H9 (cell line): ENCODE data around the gene CTU1. TPM values are rescaled to one million over a fixed set of nuclear protein-coding genes. Genes with fewer than 3 reads are reported as not detected.

Source experiments
- DNase-seq: peaks from one replicate; pipeline ENCODE4 v3.0.0-alpha.2; 2017
- H2AFZ ChIP-seq: one replicate; pipeline ENCODE4 v1.6.1; 2013; ENCODE audit warnings: mild to moderate bottlenecking, low read length, control low read depth, moderate library complexity
- H2AK5ac ChIP-seq: 2 replicates; pipeline ENCODE4 v1.6.1; 2013; ENCODE audit warnings: low read length, control low read depth, mixed read lengths; ENCODE audit not compliant: insufficient read length
- H2BK120ac ChIP-seq: one replicate; pipeline ENCODE4 v1.6.1; 2013; ENCODE audit warnings: low read depth, mild to moderate bottlenecking, low read length, control low read depth, inconsistent platforms; ENCODE audit not compliant: poor library complexity, severe bottlenecking
- H2BK12ac ChIP-seq: 2 replicates; pipeline ENCODE4 v1.6.1; 2013; ENCODE audit warnings: low read length, control low read depth, mixed read lengths, low read depth; ENCODE audit not compliant: insufficient read length
- H2BK15ac ChIP-seq: 2 replicates; pipeline ENCODE4 v1.6.1; 2013; ENCODE audit warnings: low read depth, low read length, control low read depth
- H2BK20ac ChIP-seq: one replicate; pipeline ENCODE4 v1.6.1; 2013; ENCODE audit warnings: low read depth, mild to moderate bottlenecking, low read length, control low read depth, inconsistent platforms; ENCODE audit not compliant: poor library complexity, severe bottlenecking
- H2BK5ac ChIP-seq: 2 replicates; pipeline ENCODE4 v1.6.1; 2013; ENCODE audit warnings: low read length, control low read depth, mixed read lengths; ENCODE audit not compliant: insufficient read length
- H3K14ac ChIP-seq: 2 replicates; pipeline ENCODE4 v1.6.1; 2013; ENCODE audit warnings: low read length, control low read depth; ENCODE audit not compliant: insufficient read depth
- H3K18ac ChIP-seq: 2 replicates; pipeline ENCODE4 v1.6.1; 2013; ENCODE audit warnings: low read depth, mild to moderate bottlenecking, mixed read lengths, low read length, control low read depth; ENCODE audit not compliant: insufficient read length
- H3K23ac ChIP-seq: 2 replicates; pipeline ENCODE4 v1.6.1; 2013; ENCODE audit warnings: low read length, control low read depth, mixed read lengths, low read depth; ENCODE audit not compliant: insufficient read length
- H3K23me2 ChIP-seq: 2 replicates; pipeline ENCODE4 v1.6.1; 2013; ENCODE audit warnings: low read depth, mild to moderate bottlenecking, mixed read lengths, low read length, control low read depth; ENCODE audit not compliant: insufficient read length, poor library complexity, severe bottlenecking
- H3K27ac ChIP-seq: 2 replicates; pipeline ENCODE4 v1.5.1; 2013; ENCODE audit warnings: low read length, control low read depth, mixed read lengths, low read depth; ENCODE audit not compliant: insufficient read length
- H3K27me3 ChIP-seq: 2 replicates; pipeline ENCODE4 v1.6.1; 2013; ENCODE audit warnings: low read length, control low read depth, inconsistent platforms; ENCODE audit not compliant: insufficient read depth
- H3K4ac ChIP-seq: 2 replicates; pipeline ENCODE4 v1.6.1; 2013; ENCODE audit warnings: low read depth, mild to moderate bottlenecking, control low read depth, inconsistent platforms, low read length, moderate library complexity
- H3K4me1 ChIP-seq: 2 replicates; pipeline ENCODE4 v1.6.1; 2013; ENCODE audit warnings: low read length, control low read depth, inconsistent platforms; ENCODE audit not compliant: insufficient read depth
- H3K4me2 ChIP-seq: 2 replicates; pipeline ENCODE4 v1.6.1; 2013; ENCODE audit warnings: low read length, control low read depth, mixed read lengths; ENCODE audit not compliant: insufficient read length, insufficient read depth
- H3K56ac ChIP-seq: 2 replicates; pipeline ENCODE4 v1.6.1; 2013; ENCODE audit warnings: low read depth, mild to moderate bottlenecking, mixed read lengths, low read length, control low read depth; ENCODE audit not compliant: insufficient read length
- H3K79me1 ChIP-seq: 2 replicates; pipeline ENCODE4 v1.6.1; 2013; ENCODE audit warnings: low read depth, mild to moderate bottlenecking, moderate library complexity, low read length, control low read depth, inconsistent platforms; ENCODE audit not compliant: insufficient read depth, poor library complexity, severe bottlenecking
- H3K79me2 ChIP-seq: 2 replicates; pipeline ENCODE4 v1.6.1; 2013; ENCODE audit warnings: low read length, control low read depth, inconsistent platforms; ENCODE audit not compliant: insufficient read depth
- H3K9ac ChIP-seq: 2 replicates; pipeline ENCODE4 v1.6.1; 2013; ENCODE audit warnings: low read length, control low read depth, mixed read lengths; ENCODE audit not compliant: insufficient read length; ENCODE audit errors: extremely low read depth
- H3K9me3 ChIP-seq: one replicate; pipeline ENCODE4 v1.6.1; 2013; ENCODE audit warnings: low read depth, low read length, inconsistent platforms; ENCODE audit not compliant: control insufficient read depth
- H3T11ph ChIP-seq: one replicate; pipeline ENCODE4 v1.6.1; 2013; ENCODE audit warnings: mild to moderate bottlenecking, low read length, control low read depth, inconsistent platforms
- H4K20me1 ChIP-seq: one replicate; pipeline ENCODE4 v1.6.1; 2013; ENCODE audit not compliant: control insufficient read depth, insufficient read length, insufficient read depth
- H4K5ac ChIP-seq: 2 replicates; pipeline ENCODE4 v1.6.1; 2013; ENCODE audit warnings: low read depth, mild to moderate bottlenecking, mixed read lengths, low read length, control low read depth; ENCODE audit not compliant: insufficient read length
- H4K8ac ChIP-seq: replicated peaks from 2 replicates; pipeline ENCODE4 v1.6.1; 2013; ENCODE audit warnings: low read length, control low read depth, mixed read lengths, low read depth; ENCODE audit not compliant: insufficient read length
- H4K91ac ChIP-seq: 2 replicates; pipeline ENCODE4 v1.6.1; 2013; ENCODE audit warnings: low read depth, mild to moderate bottlenecking, moderate library complexity, mixed read lengths, low read length, control low read depth; ENCODE audit not compliant: insufficient read length
- H3K27ac Mint-ChIP-seq, 3 experiments: 2 replicates in 2 of 3; 3 replicates in 1 of 3; pipeline ENCODE4 v1.8.0; 2020 to 2021; ENCODE audit warnings: mixed read lengths in 3 of 3, mild to moderate bottlenecking in 1 of 3, moderate library complexity in 1 of 3
- H3K27me3 Mint-ChIP-seq: 2 replicates; pipeline ENCODE4 v1.8.0; 2021; ENCODE audit warnings: low read depth, mild to moderate bottlenecking, moderate library complexity, mixed read lengths
- H3K36me3 Mint-ChIP-seq, 3 experiments: 2 replicates in 2 of 3; 3 replicates in 1 of 3; pipeline ENCODE4 v1.8.0; 2020 to 2021; ENCODE audit warnings: low read depth in 3 of 3, mixed read lengths in 3 of 3; ENCODE audit not compliant: insufficient read depth in 1 of 3
- H3K4me1 Mint-ChIP-seq, 2 experiments: 2 replicates each; pipeline ENCODE4 v1.8.0; 2020; ENCODE audit warnings: mixed read lengths in 2 of 2
- H3K4me3 Mint-ChIP-seq, 2 experiments: 2 replicates in 1 of 2; 3 replicates in 1 of 2; pipeline ENCODE4 v1.8.0; 2020 to 2021; ENCODE audit warnings: mild to moderate bottlenecking in 2 of 2, mixed read lengths in 2 of 2, moderate library complexity in 1 of 2
- H3K9me3 Mint-ChIP-seq, 2 experiments: 2 replicates in 1 of 2; 3 replicates in 1 of 2; pipeline ENCODE4 v1.8.0; 2020; ENCODE audit warnings: mild to moderate bottlenecking in 2 of 2, mixed read lengths in 2 of 2, moderate library complexity in 1 of 2
- WGBS: extraction: QIAGEN DNeasy Blood & Tissue Kit; methylation state at CpG from one replicate; pipeline ENCODE4 v1.1.7; 2013; ENCODE audit warnings: missing lambda C conversion rate, low lambda C conversion rate, mixed read lengths; ENCODE audit not compliant: insufficient read length; ENCODE audit errors: extremely low coverage; 5-methylcytosine and 5-hydroxymethylcytosine counted together
- total RNA-seq: library from RNA; stranded (reverse); gene quantifications from 2 replicates; pipeline ENCODE4 v1.2.1, GENCODE V29; 2021
- TF ChIP-seq, protein P1 (sequence below): fragments of 200-600 bp; sonication (generic); conservative IDR thresholded peaks from 3 replicates; pipeline ENCODE4 v1.8.0; 2021; ENCODE audit warnings: antibody characterized with exemption, mild to moderate bottlenecking

The CTU1 gene
- total RNA-seq, 1 experiment from 2014 or later: 8.8 TPM

DNA sequence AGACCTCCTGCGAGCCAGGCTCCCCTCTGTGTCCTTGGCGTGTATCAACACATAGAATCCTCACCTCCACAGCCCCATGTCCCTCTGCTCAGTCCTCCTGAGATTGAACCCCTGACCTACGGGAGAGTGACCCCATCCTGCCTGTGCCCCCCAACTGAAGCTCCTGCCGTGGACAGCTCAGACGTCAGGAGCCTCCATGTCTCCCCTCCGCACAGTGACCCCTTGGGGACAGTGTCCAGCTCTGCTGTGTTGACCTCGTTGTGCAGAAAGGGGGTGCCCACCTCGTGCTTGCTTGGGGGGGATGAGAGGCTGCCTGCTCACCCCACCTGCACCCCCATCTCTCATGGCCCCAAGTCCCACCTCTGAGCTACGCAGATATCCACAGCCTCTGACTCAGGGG is 16.0 kb upstream of the CTU1 start:
- H3K79me2 ChIP-seq: no peaks in the 10 kb centered on the region
- Mint-ChIP-seq H3K9me3 (no peaks in the 10 kb centered on the region), H3K27ac (no peak overlapping the region), H3K27me3 (peaks cover 16% of the 10 kb centered on the region), H3K4me1 (peaks cover 2 to 4% of the 10 kb centered on the region in 2 experiments; a peak in 3 of 4 replicates), H3K4me3 (no peak overlapping the region), H3K36me3 (no peaks in the 10 kb centered on the region)
- H3K4ac ChIP-seq: no peak overlapping the region
- H2BK15ac ChIP-seq: no peak overlapping the region
- no peak overlapping the region for H2BK5ac ChIP-seq
- H3K79me1 ChIP-seq: no peaks in the 10 kb centered on the region
- no peak overlapping the region for H3K9ac ChIP-seq
- TF ChIP-seq, protein P1, sequence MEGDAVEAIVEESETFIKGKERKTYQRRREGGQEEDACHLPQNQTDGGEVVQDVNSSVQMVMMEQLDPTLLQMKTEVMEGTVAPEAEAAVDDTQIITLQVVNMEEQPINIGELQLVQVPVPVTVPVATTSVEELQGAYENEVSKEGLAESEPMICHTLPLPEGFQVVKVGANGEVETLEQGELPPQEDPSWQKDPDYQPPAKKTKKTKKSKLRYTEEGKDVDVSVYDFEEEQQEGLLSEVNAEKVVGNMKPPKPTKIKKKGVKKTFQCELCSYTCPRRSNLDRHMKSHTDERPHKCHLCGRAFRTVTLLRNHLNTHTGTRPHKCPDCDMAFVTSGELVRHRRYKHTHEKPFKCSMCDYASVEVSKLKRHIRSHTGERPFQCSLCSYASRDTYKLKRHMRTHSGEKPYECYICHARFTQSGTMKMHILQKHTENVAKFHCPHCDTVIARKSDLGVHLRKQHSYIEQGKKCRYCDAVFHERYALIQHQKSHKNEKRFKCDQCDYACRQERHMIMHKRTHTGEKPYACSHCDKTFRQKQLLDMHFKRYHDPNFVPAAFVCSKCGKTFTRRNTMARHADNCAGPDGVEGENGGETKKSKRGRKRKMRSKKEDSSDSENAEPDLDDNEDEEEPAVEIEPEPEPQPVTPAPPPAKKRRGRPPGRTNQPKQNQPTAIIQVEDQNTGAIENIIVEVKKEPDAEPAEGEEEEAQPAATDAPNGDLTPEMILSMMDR: no peak
- H3K9me3 ChIP-seq: no peaks in the 10 kb centered on the region
- DNase-seq: no peak
- H4K91ac ChIP-seq: no peak overlapping the region
- H2AFZ ChIP-seq: no peak overlapping the region
- H2BK120ac ChIP-seq: no peak overlapping the region
- H3K27me3 ChIP-seq: no peaks in the 10 kb centered on the region
- H3T11ph ChIP-seq: no peak overlapping the region
- H3K18ac ChIP-seq: no peak overlapping the region
- H3K4me2 ChIP-seq: no peak overlapping the region
- H3K14ac ChIP-seq: no peak overlapping the region
- no peak overlapping the region for H4K5ac ChIP-seq
- H2BK12ac ChIP-seq: no peak overlapping the region
- no peak overlapping the region for H2BK20ac ChIP-seq
- WGBS: no CpG with 5 or more reads among the region's 9 CpGs
- H3K23ac ChIP-seq: no peak overlapping the region
- no peak overlapping the region for H3K27ac ChIP-seq
- no peak overlapping the region for H2AK5ac ChIP-seq
- H3K56ac ChIP-seq: no peak overlapping the region
- H4K8ac ChIP-seq: no peak overlapping the region
- H4K20me1 ChIP-seq: no peaks in the 10 kb centered on the region
- no peaks in the 10 kb centered on the region for H3K23me2 ChIP-seq
- H3K4me1 ChIP-seq: no peaks in the 10 kb centered on the region
